Measurements from ENCODE around the gene COPB2.

Gene COPB2

DNA sequence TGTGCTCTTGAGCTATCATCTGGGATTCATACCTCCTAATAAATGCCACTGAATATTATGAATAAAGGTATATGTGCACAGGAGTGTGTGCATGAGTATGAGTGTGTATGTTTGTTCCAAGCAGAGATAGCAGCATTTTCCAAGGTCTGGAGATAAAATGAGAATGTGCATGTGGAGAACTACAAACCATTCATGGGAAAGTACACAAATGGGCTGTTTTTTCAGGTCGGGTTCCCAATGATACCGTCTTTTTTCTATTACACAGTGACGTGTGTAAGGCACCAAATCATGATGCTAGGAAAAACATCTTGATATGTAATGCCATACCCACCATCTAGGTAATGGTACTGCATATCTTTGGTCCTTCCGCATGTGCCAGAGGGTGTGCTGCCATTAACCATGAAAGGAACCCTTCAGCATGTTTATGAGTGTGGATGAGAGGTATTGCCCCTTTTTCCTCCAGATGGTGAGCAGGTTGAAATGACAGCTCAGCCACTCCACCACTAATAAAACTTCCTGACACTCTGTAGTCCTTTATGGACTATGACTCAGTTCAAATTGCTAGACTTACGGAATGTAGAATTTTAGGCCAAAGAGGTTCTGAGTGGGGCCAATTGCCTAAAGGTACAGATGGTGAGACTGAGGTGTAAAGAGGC lies 36.4 kb upstream of the COPB2 start:
- in situ Hi-C loops (cut with HindIII; ENCODE audit: low sequenced_read_pairs) = loop anchor here (25.0 kb wide), 1 partner anchor 136 kb away; no protein-coding TSS in a partner anchor
- H3K4me3 ChIP-seq (ENCODE audit: low read depth, low read length) = no peak overlapping the region
- TF ChIP-seq, protein P1, sequence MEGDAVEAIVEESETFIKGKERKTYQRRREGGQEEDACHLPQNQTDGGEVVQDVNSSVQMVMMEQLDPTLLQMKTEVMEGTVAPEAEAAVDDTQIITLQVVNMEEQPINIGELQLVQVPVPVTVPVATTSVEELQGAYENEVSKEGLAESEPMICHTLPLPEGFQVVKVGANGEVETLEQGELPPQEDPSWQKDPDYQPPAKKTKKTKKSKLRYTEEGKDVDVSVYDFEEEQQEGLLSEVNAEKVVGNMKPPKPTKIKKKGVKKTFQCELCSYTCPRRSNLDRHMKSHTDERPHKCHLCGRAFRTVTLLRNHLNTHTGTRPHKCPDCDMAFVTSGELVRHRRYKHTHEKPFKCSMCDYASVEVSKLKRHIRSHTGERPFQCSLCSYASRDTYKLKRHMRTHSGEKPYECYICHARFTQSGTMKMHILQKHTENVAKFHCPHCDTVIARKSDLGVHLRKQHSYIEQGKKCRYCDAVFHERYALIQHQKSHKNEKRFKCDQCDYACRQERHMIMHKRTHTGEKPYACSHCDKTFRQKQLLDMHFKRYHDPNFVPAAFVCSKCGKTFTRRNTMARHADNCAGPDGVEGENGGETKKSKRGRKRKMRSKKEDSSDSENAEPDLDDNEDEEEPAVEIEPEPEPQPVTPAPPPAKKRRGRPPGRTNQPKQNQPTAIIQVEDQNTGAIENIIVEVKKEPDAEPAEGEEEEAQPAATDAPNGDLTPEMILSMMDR (IDR thresholded peaks at IDR 0.05; ENCODE audit: low read depth, low read length) = no peak
- no peak for DNase-seq (ENCODE audit: low read depth, low spot score)

DNA sequence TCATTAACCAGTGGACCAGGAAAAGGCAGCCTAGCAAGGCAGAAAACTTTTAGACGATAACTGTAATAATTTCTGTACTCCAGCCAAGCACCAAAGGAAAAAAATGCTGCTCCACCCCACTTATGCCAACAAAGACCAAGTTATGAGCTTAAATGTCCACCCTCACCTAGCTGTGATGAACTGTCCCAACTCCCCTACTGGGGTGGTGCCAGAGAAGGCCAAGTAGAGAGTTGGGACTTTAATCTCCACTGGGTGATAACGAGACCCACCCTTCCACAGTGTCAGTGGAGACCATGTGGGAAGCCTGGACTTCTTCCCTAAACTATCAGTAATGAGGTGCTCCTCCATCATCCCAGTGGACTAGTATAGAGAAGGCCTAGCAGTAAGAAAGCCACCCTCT lies 33.8 kb upstream of the COPB2 start:
- in situ Hi-C loops (cut with HindIII; ENCODE audit: low sequenced_read_pairs) = no loop called here
- TF ChIP-seq, protein P1 (IDR thresholded peaks at IDR 0.05; ENCODE audit: low read depth, low read length) = no peak
- no peak for DNase-seq (ENCODE audit: low read depth, low spot score)
- H3K4me3 ChIP-seq (ENCODE audit: low read depth, low read length) = no peak overlapping the region

DNA sequence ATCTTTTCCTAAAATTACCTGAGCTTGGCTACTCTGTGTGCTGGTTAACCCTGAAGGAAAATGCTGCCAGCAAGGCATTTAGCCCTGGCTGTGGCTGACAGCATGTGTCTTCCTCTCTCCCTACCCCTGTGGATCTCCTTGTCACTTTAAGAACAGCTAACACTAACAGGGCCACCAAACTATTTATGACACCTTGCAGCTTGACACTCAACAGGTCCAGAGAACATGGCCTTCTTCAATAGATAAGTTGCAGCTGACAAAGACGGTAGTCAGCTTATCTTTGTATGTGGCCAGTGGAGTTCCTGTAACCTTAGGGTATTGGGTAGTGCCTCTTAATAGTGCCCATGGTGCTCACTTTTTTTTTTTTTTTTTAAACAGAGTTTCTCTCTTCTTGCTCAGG lies 32.0 kb upstream of the COPB2 start:
- no peak for DNase-seq (ENCODE audit: low read depth, low spot score)
- TF ChIP-seq, protein P1 (IDR thresholded peaks at IDR 0.05; ENCODE audit: low read depth, low read length) = no peak
- no peak overlapping the region for H3K4me3 ChIP-seq (ENCODE audit: low read depth, low read length)
- in situ Hi-C loops (cut with HindIII; ENCODE audit: low sequenced_read_pairs) = no loop called here

GRCh38 chr3:139421040-139421439 lies 31.6 kb upstream of the COPB2 start:
- in situ Hi-C loops (cut with HindIII; ENCODE audit: low sequenced_read_pairs) = no loop called here

DNA sequence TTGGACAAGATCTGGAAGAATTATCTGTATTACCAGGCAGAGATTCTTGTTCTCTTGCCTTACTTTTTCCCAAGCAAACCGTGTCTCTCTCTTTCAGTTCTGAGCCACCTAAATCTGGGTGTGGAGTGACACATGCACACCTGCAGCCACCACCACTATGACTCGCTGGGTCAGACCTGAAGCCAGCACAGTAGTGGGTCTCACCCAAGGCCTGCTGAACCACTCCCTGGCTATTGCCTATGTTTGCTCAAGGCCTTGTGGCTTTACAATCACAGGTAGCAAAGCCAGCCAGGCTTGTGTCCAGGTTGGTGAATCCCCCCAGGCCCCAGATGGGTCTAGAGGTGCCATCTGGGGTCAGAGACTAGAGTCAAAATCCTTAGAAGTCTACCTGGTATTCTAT lies 28.7 kb upstream of the COPB2 start:
- TF ChIP-seq, protein P1 (IDR thresholded peaks at IDR 0.05; ENCODE audit: low read depth, low read length) = no peak
- DNase-seq (ENCODE audit: low read depth, low spot score) = no peak
- in situ Hi-C loops (cut with HindIII; ENCODE audit: low sequenced_read_pairs) = no loop called here
- H3K4me3 ChIP-seq (ENCODE audit: low read depth, low read length) = no peak overlapping the region

More at GRCh38 chr3:139421040-139421439, 31.6 kb upstream of the COPB2 start:
- DNase-seq (ENCODE audit: low read depth, low spot score) = no peak
- TF ChIP-seq, protein P1 (IDR thresholded peaks at IDR 0.05; ENCODE audit: low read depth, low read length) = no peak
- H3K4me3 ChIP-seq (ENCODE audit: low read depth, low read length) = no peak overlapping the region

DNA sequence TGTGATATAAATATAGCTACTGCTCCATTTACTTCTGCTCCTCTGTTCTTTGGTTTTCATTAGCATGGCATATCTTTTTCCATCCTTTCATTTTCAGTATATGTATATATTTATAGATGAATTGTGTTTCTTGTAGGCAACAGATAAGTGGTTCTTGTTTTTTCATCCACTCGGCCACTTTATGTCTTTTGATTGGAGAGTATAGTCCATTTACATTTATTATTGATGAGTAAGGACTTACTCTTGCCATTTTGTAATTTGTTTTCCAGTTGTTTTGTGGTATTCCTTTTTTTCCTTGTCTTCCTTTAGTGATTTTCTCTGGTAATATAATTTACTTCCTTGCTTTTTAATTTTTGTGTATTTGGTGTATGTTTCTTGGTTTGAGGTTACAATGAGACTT lies 26.8 kb upstream of the COPB2 start:
- TF ChIP-seq, protein P1 (IDR thresholded peaks at IDR 0.05; ENCODE audit: low read depth, low read length) = no peak
- H3K4me3 ChIP-seq (ENCODE audit: low read depth, low read length) = no peak overlapping the region
- no peak for DNase-seq (ENCODE audit: low read depth, low spot score)
- in situ Hi-C loops (cut with HindIII; ENCODE audit: low sequenced_read_pairs) = no loop called here

Measured in astrocyte of the spinal cord (primary cell).